Posterior cingulate gyrus (tissue), 11 donors: ENCODE data around the gene WDFY4.

ENCODE experiments used
- DNase-seq, 10 donors: peaks; one replicate each; pipeline versions ENCODE4 v3.0.0 to v3.0.0-alpha.2; 2020 to 2021; ENCODE audit warnings: mixed read lengths in 3 of 10
- intact Hi-C: fragments of 100-400 bp; cut with DNase I; formaldehyde crosslinking; loops from one replicate; pipeline ENCODE4 v1.15.1; 2023

Gene WDFY4

GRCh38 chr10:48736596-48736995 is 51.9 kb downstream of the WDFY4 start:
- DNase-seq = no peak
- intact Hi-C loops = no loop called here

DNA sequence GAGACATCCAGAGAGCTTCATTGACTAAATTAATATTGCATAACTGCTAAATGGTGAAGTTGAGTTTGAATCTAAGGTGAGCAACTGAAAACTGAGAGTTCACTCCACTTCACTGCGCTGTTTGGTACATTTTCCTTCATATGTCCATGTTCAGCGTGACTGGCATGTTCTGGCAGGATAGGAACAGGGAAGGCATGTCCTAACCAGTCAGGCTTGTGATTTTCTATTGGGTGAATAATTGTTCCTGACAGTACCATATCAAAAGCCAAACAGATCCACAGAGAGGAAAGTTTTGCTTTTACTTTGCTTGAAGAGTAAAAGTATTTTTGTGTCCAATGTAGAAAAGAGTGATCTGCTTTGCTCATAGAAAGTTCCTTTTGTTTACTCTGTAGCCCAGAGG is 53.2 kb downstream of the WDFY4 start:
- no peak for DNase-seq
- intact Hi-C loops = no loop called here

GRCh38 chr10:48739170-48739569 is 54.5 kb downstream of the WDFY4 start:
- no peak for DNase-seq
- intact Hi-C loops = no loop called here

- DNase-seq = no peak
- intact Hi-C loops = no loop called here
Measured at GRCh38 chr10:48740015-48740707, 55.5 kb downstream of the WDFY4 start.

GRCh38 chr10:48740988-48741387 is 56.3 kb downstream of the WDFY4 start:
- intact Hi-C loops = no loop called here

DNA sequence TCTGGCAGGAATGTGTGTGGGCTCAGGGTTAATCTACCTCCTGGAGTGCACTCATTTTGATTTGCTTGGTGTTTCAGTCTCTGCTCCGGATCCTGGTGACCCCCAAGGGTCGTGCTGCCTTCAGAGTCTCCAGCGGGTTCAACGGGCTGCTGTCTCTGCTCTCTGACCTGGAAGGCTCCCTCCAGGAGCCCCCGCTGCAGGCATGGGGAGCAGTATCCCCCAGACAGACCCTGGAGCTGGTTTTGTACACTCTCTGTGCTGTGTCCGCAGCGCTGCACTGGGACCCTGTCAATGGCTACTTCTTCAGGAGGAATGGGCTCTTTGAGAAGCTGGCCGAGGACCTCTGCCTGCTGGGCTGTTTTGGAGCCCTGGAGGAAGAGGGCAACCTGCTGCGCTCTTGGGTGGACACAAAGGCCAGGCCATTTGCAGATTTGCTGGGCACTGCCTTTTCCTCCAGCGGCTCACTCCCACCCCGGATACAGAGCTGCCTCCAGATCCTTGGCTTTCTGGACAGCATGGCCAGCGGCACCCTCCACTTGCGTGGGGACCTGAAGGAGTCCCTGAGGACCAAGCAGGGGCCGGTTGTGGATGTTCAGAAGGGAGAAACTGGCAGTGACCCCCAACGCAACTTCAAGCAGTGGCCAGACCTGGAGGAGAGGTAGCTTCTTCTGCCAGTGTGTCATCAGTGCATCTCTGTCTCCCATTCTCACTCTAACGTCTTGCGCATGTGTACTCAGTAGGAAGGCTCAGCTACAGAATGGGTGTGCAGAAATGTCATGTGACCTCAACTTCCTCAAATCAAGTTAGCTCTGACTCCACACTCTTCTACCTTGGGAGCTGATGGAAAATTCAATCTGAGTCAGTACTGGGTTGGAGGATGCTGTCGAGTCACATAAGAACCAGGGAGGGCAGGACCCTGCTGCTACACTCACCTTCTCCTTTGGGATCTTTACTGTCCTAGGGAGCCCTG is 58.5 kb downstream of the WDFY4 start:
- intact Hi-C loops = no loop called here
- DNase-seq = no peak

More at GRCh38 chr10:48740988-48741387, 56.3 kb downstream of the WDFY4 start:
- DNase-seq = no peak

DNA sequence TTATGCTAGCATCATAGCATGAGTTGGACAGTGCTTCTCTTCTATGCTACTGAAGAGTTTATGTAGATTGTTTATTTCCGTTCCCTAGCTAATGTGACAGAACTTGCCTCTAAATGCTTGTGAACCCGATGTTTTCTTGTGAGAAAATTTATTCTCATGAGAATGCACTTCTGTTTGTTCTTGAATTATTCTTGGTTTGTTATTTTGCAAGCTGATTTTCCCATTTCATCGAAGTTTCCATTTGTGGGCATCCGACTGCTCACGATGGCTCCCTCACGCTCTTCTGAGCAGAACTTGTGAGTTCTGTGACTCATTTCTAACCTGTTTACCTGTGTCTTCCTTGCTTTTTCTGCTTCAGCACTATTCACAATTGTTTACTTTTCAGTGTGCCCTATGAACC is 59.9 kb downstream of the WDFY4 start:
- intact Hi-C loops = no loop called here
- no peak for DNase-seq

DNA sequence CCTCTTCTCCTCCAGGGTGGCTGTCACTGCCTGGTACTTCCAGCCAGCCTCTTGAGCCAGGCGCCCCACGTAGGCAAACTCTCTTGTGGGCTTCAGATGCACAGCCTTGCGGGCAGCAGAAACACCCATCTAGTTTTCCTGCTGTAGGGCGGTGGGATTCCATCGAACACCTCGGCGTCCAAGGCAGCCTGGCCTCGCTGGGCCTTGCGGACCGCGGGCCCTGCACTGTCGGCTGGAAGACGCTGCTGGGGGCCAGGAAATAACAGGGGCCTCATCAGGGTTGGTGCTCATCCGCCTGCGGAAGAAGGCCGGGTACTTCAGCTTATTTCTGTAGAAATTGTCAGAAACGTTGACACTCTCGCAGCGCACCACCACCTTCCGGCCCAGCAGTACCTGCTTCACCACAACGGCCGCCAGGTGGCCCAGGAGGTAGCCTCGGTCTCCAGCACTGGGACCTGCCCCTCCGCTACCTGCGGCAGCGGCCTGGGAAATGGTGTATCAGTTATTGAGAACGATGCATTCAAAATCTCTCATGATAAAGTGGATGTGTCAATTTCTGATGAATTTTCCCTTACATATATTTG is 61.1 kb downstream of the WDFY4 start:
- DNase-seq = no peak
- intact Hi-C loops = no loop called here

GRCh38 chr10:48748573-48748972 is 63.9 kb downstream of the WDFY4 start:
- no peak for DNase-seq
- intact Hi-C loops = no loop called here

DNA sequence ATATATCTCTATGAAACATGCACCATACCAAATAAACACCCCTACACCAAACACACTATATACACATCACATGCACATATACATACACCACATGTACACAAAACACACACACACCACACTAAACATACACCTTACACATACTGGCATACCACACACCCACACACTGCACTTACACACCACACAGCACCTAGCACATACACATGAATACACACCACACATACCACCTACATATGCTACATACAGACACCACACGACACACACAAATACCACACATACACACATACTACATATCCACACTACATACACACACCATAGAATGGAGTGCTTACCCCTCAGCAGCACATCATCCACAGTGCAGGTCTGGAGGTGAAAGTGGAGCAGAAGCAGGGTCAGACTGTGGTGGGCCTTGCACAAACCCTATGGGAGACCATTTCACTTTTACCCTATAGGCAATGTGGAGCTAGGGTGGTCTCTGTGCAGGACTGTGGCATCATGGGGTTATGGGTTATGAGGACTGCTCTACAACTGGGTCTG is 64.6 kb downstream of the WDFY4 start:
- no peak for DNase-seq
- intact Hi-C loops = no loop called here

DNA sequence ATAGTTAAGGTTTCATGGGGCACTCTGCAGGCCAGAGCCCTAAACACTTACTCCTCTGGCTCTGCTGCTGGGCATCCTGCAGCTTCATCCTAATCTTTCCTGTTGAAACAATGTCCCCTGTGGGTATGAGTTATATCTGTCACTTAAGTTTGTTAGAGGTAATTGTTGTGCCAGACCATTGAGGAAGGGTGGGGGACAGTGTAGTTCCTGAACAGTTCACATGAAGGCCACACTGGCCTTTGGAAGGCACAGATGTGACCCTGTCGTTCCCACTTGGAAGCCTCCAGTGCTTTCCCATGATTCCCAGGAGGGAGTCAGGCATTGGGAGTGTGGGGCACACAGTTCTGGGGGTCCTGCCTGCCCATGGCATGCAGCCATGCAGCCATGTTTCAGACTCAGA is 65.3 kb downstream of the WDFY4 start:
- intact Hi-C loops = no loop called here
- no peak for DNase-seq

- no peak for DNase-seq
- intact Hi-C loops = no loop called here
Measured at GRCh38 chr10:48750991-48751390, 66.3 kb downstream of the WDFY4 start.

GRCh38 chr10:48751730-48752129 is 67.1 kb downstream of the WDFY4 start:
- intact Hi-C loops = no loop called here

DNA sequence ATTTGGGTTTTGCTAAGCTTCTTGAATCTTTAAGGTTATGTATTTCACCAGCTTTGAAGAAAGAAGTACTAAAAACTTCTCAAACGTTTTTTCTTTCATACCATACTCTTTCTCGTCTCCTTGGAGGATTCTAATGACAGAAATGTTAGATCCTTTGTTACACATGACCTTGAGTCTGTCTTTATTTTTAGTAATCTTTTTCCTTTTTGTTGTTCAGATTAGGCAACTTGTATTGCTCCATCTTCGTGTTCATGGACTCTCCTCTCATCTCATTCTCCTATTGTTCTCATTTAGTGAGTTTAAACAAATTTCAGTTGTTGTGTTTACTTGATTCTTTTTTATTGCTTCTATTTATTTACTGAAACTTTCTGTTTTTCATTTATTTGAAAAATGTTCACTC is 73.7 kb downstream of the WDFY4 start:
- intact Hi-C loops = no loop called here
- no peak for DNase-seq

More at GRCh38 chr10:48751730-48752129, 67.1 kb downstream of the WDFY4 start:
- DNase-seq = no peak

- DNase-seq = no peak
- intact Hi-C loops = no loop called here
Measured at GRCh38 chr10:48759113-48759901, 74.6 kb downstream of the WDFY4 start.

DNA sequence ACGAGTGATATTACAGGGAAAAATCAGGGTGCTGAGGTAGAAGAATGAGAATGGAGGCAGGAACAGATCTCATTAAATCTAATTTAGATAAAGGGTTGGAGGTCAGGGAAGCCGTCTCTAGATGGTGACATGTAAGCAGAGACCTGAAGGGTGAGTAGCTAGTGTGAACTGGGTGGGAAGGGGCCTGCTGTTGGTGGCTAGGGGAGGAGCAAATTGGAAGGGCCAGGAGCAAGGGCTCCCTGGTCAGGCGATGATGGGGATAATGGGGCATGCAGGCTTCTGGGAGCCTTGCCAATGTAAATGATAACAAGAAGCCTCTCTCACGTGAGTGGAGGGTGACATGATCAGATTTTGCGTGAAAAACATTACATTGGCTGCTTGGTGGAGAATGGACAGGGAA is 76.3 kb downstream of the WDFY4 start:
- intact Hi-C loops = no loop called here
- no peak for DNase-seq

GRCh38 chr10:48762064-48763042 is 77.7 kb downstream of the WDFY4 start:
- intact Hi-C loops = no loop called here

GRCh38 chr10:48763403-48763965 is 78.8 kb downstream of the WDFY4 start:
- no peak for DNase-seq
- intact Hi-C loops = no loop called here

More at GRCh38 chr10:48762064-48763042, 77.7 kb downstream of the WDFY4 start:
- peak in 1 of 10 donors; percentile 54 for DNase-seq

- intact Hi-C loops = no loop called here
- no peak for DNase-seq
Measured at GRCh38 chr10:48764486-48764885, 79.8 kb downstream of the WDFY4 start.
